Measurements from ENCODE around the gene FIGN. TPM values are rescaled to one million over a fixed set of nuclear protein-coding genes. Genes with fewer than 3 reads are reported as not detected.

Gene FIGN
- total and polyA plus RNA-seq, 10 of the 15 experiments (the other 5 are each of a cell fraction or from before 2014, with no cell fraction given): under 0.01 to 0.01 TPM; not detected in 8

GRCh38 chr2:163715199-163715598 is 20.6 kb downstream of the FIGN start (continued):
- TF ChIP-seq ATF3 (IDR thresholded peaks at IDR 0.05; ENCODE audit: borderline replicate concordance, extremely low read depth, low read depth, low read length) (no peak), MEF2B (IDR thresholded peaks at IDR 0.05; ENCODE audit: partially characterized antibody, poor library complexity, severe bottlenecking) (no peak), SREBF2 (IDR thresholded peaks at IDR 0.05; ENCODE audit: low read length) (no peak), PKNOX1 (IDR thresholded peaks at IDR 0.05) (no peak), SIN3A (IDR thresholded peaks at IDR 0.05; ENCODE audit: low read depth, low read length) (no peak), GATAD2B (conservative IDR thresholded peaks at IDR 0.05; ENCODE audit: low read depth) (no peak), SKIL (IDR thresholded peaks at IDR 0.05; ENCODE audit: low read depth, poor library complexity, severe bottlenecking) (no peak), SIX5 (IDR thresholded peaks at IDR 0.05; ENCODE audit: low read depth, low read length, severe bottlenecking) (no peak), NRF1 (conservative IDR thresholded peaks at IDR 0.05; ENCODE audit: low read depth, low read length) (no peak), RELA (IDR thresholded peaks at IDR 0.05; ENCODE audit: borderline replicate concordance, partially characterized antibody) (no peak), ZBTB40 (IDR thresholded peaks at IDR 0.05; ENCODE audit: borderline replicate concordance) (no peak)
